ENCODE measurements around the gene DGKE. TPM values are rescaled to one million over a fixed set of nuclear protein-coding genes. Genes with fewer than 3 reads are reported as not detected.

Gene DGKE
- total RNA-seq, 1 donor from 2014 or later = 3.3 TPM

DNA sequence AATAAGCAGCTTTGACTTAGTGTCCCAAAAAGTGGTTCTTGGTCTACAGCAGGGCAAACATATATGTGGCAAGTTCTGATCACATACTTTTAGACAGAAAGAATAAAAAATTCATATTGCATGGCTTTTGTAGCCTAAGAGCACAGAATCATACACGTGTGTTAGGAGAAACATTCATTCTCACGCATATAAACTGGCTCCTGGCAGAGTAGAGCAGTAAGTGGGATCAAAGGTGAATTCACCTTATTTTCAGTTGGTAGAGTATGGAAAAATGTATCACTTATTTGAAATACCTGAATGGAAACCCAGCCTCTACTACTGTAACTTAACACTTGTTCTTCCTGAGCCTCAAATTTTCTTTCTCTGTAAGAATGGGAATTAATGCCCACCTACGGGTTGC lies 34.8 kb downstream of the DGKE start:
- Mint-ChIP-seq H3K27ac (no peak overlapping the region), H3K4me3 (ENCODE audit: low read depth) (no peak overlapping the region), H3K4me1 (ENCODE audit: low read depth) (no peaks in the 10 kb centered on the region), H3K27me3 (peaks cover under 1% of the 10 kb centered on the region), H3K36me3 (ENCODE audit: insufficient read depth) (no peaks in the 10 kb centered on the region), H3K9me3 (ENCODE audit: low read depth) (no peaks in the 10 kb centered on the region)
- no peak for DNase-seq (ENCODE audit: low spot score, unreplicated experiment)
- TF ChIP-seq, protein P1, sequence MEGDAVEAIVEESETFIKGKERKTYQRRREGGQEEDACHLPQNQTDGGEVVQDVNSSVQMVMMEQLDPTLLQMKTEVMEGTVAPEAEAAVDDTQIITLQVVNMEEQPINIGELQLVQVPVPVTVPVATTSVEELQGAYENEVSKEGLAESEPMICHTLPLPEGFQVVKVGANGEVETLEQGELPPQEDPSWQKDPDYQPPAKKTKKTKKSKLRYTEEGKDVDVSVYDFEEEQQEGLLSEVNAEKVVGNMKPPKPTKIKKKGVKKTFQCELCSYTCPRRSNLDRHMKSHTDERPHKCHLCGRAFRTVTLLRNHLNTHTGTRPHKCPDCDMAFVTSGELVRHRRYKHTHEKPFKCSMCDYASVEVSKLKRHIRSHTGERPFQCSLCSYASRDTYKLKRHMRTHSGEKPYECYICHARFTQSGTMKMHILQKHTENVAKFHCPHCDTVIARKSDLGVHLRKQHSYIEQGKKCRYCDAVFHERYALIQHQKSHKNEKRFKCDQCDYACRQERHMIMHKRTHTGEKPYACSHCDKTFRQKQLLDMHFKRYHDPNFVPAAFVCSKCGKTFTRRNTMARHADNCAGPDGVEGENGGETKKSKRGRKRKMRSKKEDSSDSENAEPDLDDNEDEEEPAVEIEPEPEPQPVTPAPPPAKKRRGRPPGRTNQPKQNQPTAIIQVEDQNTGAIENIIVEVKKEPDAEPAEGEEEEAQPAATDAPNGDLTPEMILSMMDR (IDR thresholded peaks at IDR 0.05; ENCODE audit: unreplicated experiment) = no peak

DNA sequence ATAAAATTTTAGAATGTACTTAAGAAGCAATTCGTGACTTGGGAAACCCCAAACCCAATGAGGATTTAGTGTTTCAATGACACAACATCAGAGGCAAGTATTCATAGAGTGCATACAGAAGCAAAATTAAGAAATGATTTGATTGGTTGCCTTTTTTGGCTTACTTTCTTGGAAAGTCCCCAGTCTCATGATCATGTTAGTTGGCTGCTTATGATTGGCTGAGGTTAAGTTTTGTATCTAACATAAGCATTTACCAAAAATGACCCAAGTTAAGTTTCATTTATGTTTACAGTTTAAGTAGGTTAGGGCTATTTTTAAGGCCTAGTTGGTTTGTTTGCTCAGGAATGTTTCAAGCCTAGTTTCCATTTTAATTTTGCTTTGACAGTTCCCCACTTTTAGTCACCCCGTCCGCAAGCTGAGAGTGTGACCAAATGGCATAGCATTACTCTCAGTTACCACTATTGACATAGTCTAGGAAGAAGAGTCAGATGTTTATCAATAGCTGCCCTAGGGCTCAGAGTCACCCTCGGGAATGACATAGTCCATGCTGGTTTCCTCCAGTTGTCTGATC lies 36.2 kb downstream of the DGKE start:
- no peak overlapping the region for H3K27ac Mint-ChIP-seq
- H3K4me3 Mint-ChIP-seq (ENCODE audit: low read depth) = no peak overlapping the region
- DNase-seq (ENCODE audit: low spot score, unreplicated experiment) = no peak
- H3K4me1 Mint-ChIP-seq (ENCODE audit: low read depth) = no peaks in the 10 kb centered on the region
- peaks cover 4% of the 10 kb centered on the region for H3K27me3 Mint-ChIP-seq
- TF ChIP-seq, protein P1 (IDR thresholded peaks at IDR 0.05; ENCODE audit: unreplicated experiment) = no peak
- H3K36me3 Mint-ChIP-seq (ENCODE audit: insufficient read depth) = no peaks in the 10 kb centered on the region
- H3K9me3 Mint-ChIP-seq (ENCODE audit: low read depth) = no peaks in the 10 kb centered on the region

DNA sequence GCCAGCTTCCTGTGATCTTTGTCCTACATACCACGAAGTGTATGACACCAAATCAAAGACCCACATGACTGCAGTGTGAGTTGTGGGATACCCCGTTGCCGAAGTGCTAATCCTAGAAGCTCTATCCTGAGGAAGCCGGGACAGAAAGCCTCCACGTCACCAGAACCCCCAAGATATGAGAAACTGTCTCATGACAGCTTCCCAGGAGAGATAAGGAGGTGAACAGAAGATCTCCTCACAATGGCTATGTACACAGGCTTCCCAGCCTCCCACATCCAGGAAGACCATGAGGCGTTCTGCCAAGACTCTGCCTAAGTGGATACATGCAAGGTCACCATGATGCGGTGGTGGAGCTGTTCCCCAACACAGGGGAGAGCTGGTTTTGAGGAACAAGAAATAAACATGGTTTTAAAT lies 42.8 kb downstream of the DGKE start:
- H3K27ac Mint-ChIP-seq = no peak overlapping the region
- DNase-seq (ENCODE audit: low spot score, unreplicated experiment) = no peak
- H3K4me1 Mint-ChIP-seq (ENCODE audit: low read depth) = no peaks in the 10 kb centered on the region
- TF ChIP-seq, protein P1 (IDR thresholded peaks at IDR 0.05; ENCODE audit: unreplicated experiment) = no peak
- no peaks in the 10 kb centered on the region for H3K9me3 Mint-ChIP-seq (ENCODE audit: low read depth)
- no peaks in the 10 kb centered on the region for H3K36me3 Mint-ChIP-seq (ENCODE audit: insufficient read depth)
- H3K4me3 Mint-ChIP-seq (ENCODE audit: low read depth) = no peak overlapping the region
- H3K27me3 Mint-ChIP-seq = peaks cover 11% of the 10 kb centered on the region

DNA sequence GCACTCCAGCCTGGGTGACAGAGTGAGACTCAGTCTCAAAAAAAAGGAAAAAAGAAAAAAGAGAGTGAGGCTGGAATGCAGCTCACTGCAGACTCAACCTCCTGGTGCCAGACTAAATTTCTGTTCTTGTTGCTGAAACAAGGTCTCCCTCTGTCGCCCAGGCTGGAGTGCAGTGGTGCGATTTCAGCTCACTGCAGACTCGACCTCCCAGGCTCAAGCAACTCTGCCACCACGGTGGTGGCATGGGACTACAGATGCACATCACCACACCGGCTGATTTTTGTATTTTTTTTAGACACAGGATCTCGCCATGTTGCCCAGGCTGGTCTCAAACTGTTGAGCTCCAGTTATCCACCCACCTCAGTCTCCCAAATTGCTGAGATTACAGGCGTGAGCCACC lies 45.3 kb downstream of the DGKE start:
- TF ChIP-seq, protein P1 (IDR thresholded peaks at IDR 0.05; ENCODE audit: unreplicated experiment) = no peak
- Mint-ChIP-seq H3K9me3 (ENCODE audit: low read depth) (no peaks in the 10 kb centered on the region), H3K36me3 (ENCODE audit: insufficient read depth) (no peaks in the 10 kb centered on the region), H3K27me3 (peaks cover 7% of the 10 kb centered on the region), H3K4me1 (ENCODE audit: low read depth) (no peaks in the 10 kb centered on the region), H3K4me3 (ENCODE audit: low read depth) (no peak overlapping the region), H3K27ac (no peak overlapping the region)
- DNase-seq (ENCODE audit: low spot score, unreplicated experiment) = no peak

DNA sequence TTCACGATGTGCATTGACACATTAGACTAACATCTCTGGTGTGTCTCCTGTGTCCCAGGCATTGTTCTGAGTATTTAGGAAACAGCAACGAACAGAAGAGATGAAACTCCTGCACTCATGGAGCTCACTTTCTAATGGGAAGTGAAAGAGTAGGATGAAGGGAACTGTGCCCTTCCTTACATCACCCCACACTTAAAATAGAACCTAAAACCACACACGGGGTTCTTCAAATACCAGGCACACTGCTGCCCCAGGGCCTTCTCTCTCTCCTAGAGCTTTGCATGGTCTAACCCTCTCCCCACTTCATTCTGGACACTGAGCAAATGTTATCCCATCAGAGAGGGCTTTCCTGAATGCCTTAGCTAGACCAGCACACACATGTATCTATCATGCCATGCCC lies 46.2 kb downstream of the DGKE start:
- DNase-seq (ENCODE audit: low spot score, unreplicated experiment) = no peak
- Mint-ChIP-seq H3K9me3 (ENCODE audit: low read depth) (no peaks in the 10 kb centered on the region), H3K36me3 (ENCODE audit: insufficient read depth) (no peaks in the 10 kb centered on the region), H3K4me1 (ENCODE audit: low read depth) (no peaks in the 10 kb centered on the region), H3K4me3 (ENCODE audit: low read depth) (no peak overlapping the region), H3K27me3 (peaks cover 7% of the 10 kb centered on the region), H3K27ac (no peak overlapping the region)
- TF ChIP-seq, protein P1 (IDR thresholded peaks at IDR 0.05; ENCODE audit: unreplicated experiment) = no peak
